ENCODE results near the gene TNRC6B. TPM values are rescaled to one million over a fixed set of nuclear protein-coding genes. Genes with fewer than 3 reads are reported as not detected.

Gene TNRC6B
- polyA plus RNA-seq, 5 donors: 9.9 to 14.2 (median 13.1) TPM

DNA sequence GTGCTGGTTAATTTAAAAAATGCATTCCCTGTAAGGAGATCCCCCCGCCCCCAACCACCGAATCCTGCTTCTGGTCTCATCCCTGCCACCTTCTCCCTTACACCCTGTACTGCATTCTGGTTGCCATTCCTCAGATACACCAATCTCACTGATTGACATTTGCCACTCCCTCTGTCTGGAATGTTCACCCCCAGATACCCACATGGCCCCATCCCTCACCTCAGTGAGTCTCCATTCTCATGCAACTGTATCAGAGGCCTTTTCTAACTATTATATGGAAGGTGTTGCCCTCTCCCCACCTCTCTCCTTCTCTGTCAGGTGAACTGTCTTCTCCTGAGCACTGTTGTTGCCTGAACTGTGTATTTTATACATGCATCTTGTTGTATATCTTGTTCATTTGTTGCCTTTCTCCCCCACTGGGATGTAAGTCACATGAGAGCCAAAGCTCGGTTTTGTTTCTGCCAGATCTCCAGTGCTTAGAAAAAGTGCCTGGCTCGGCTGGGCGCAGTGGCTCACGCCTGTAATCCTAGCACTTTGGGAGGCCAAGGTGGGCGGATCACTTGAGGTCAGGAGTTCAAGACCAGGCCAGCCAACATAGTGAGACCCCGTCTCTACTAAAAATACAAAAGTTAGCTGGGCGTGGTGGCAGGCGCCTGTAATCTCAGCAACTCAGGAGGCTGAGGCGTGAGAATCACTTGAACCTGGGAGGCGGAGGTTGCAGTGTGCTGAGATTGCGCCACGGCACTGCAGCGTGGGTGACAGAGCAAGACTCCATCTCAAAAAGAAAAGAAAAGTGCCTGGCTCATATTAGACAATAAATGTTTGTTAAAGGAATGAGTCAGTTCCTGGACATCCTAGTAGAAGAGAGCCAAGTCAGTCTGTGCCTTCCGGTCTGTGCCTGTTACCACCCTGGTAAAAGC lies 61.0 kb downstream of the TNRC6B start:
- DNase-seq: no peak

DNA sequence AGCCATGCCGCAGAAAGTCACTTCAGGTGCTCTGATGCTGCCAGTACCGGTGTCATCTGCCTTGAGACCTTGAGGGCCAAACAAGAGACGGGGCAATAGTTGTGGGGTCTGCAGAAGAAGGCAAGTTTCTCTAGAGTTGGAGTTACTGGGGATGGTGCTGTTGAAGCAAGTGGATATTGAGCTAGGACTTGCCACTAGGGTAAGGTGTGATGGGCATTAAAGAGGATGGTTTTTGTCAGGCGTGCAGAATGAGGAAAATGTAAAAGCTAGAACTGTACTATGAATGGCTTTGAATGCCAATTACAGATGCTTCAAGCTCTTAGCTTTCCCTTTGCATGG lies 61.6 kb downstream of the TNRC6B start:
- no peak for DNase-seq

- DNase-seq: no peak
These were observed 62.4 kb downstream of the TNRC6B start for GRCh38 chr22:40240160-40240559.

DNA sequence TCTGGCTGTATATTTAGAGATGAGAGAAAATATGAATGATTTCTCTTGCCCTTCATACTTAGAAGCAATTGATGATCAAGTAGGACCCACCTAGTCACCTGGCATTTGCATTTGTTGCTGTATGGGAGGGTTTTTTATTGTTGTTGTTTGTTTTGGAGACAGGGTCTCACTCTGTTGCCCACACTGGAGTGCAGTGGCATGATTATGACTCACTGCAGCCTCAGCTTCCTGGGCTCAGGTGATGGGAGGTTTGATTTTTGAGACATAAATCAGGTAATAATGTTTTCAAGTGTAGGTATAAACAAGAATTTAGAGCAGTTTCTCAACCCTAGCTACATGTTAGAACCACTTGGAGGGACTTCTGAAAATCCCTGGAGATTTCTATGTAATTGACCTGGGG lies 63.0 kb downstream of the TNRC6B start:
- DNase-seq: no peak

DNA sequence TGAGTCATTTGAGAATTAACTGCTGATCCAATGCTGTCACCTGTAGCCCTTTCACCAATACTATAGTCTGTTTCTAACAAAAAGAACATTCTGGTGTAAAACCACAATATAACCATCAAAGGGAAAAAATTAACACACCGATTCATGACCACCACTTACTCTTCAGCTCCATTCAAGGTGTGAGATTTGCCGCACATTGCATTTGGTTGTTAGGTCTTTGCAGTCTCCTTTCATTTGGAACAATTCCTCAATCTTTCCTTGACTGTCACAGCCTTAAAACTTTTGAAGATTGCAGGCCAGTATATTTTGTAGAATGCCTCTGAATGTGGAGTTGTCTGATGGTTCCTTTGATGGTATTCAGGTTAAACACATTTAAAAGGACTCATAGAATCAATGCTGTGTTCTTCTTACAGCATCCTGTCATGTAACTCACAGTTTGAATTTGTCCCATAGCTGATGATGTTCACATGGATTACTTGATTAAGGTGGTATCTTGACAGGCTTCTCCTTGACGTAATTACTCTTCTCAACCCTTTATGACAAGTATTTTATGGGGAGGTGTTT lies 63.6 kb downstream of the TNRC6B start:
- no peak for DNase-seq

GRCh38 chr22:40243891-40244290 lies 66.2 kb downstream of the TNRC6B start:
- DNase-seq: no peak

DNA sequence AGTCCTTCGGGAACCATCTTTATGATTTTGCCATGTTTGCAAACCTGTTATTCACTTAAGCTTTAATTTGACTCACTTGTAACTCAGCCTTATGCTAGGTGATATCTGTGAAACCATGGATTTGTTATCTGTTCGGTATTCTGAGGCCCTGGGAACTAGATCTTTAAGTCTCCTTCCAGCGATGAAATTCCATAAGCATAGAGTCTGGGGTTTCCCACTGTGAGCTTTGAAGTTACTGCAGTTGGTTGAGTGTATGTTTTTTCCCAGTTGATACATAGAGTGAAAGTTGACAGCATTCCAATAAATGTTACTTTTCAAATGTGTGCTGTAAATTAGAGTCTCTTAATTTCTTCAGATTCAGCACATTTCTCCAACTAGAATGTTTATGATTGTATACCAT lies 66.9 kb downstream of the TNRC6B start:
- no peak for DNase-seq

- DNase-seq: no peak
These were observed 70.3 kb downstream of the TNRC6B start for GRCh38 chr22:40247976-40248375.

GRCh38 chr22:40249286-40249685 lies 71.6 kb downstream of the TNRC6B start:
- DNase-seq: no peak

DNA sequence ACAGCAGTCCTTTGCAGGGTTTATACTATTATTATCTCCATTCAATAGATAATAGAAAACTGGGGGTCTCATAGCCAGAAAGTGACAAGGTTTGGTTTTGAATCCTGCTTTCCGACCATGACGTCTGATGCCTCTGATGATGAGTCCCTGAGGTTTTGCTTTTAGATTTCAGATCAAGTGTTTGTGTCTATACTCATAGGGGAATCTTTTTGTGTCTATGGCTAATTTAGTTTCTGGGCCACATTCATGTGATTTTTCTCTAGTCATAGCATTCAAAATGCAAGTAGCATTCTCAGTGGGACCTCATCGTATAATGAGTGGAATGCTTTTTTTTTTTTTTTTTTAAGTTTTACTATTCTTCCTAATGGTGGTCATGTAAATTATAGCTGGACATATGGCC lies 72.9 kb downstream of the TNRC6B start:
- DNase-seq: no peak

DNA sequence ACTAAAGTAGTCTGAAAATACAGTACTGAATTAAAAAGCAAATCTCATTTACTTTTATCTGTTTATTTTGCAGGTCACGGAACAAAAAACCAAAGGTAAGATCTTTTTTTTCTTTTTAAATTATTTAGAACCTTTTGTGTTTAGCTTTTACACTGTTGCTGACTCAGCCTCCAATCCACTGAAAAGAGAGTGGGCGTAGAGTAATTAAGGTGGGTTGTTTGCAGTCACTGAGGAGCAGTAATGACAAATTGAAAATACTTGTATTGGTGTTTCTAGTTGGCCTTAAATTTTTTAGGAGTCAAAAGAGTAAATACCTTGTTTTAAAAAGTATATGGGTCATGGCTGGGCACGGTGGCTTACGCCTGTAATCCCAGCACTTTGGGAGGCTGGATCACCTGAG lies 73.4 kb downstream of the TNRC6B start:
- DNase-seq: no peak

DNA sequence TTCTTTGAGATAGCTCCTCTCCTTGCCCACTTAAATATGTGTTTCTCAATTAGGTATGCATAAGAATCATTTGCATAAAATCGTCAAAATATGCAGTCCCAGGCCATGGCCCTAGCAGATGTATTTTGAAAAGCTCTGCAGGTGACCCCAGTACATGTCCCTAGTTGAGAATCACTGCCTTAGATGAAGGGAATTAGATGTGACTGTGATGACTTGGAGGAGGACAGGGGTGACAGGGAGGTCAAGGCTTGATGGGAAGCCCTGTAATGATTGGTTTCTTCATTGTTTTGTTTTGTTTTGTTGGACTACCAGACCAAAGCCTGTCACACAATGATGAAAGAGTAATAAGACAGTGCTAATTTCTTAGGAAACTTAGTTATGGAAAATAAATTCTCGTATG lies 74.4 kb downstream of the TNRC6B start:
- DNase-seq: no peak

- peak; percentile 39 for DNase-seq
These were observed 78.8 kb downstream of the TNRC6B start for GRCh38 chr22:40256516-40256915.

GRCh38 chr22:40258017-40258416 lies 80.3 kb downstream of the TNRC6B start:
- no peak for DNase-seq

DNA sequence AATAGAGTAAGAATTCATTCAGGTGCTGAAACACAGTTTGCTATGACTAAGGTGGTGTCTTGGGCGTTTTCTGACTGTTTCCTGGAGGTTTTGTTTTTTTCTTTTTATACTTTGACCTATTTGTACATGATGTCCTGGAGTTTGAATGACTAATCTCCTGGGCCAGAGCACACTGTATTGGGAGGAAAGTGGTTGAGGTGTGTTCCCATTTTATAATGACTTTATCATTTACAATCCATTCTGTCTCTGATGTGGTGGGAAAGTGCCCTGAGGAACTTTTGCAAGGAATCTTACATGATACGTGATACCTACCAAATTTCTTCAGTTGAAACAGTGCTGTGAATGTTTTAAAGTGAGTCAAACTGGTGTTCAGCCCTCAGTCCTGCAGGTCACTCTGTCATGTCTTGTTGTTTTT lies 80.8 kb downstream of the TNRC6B start:
- DNase-seq: no peak

DNA sequence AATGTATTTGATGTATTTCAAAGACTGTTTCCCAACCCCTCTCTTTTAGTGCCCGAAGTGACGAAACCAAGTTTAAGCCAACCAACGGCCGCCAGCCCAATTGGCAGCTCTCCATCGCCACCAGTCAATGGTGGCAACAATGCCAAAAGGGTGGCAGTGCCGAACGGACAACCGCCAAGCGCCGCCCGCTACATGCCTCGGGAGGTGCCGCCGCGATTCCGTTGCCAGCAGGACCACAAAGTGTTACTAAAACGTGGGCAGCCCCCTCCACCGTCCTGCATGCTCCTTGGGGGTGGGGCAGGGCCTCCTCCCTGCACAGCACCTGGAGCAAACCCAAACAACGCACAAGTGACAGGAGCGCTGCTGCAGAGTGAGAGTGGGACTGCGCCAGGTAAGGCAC lies 84.1 kb downstream of the TNRC6B start:
- no peak for DNase-seq

DNA sequence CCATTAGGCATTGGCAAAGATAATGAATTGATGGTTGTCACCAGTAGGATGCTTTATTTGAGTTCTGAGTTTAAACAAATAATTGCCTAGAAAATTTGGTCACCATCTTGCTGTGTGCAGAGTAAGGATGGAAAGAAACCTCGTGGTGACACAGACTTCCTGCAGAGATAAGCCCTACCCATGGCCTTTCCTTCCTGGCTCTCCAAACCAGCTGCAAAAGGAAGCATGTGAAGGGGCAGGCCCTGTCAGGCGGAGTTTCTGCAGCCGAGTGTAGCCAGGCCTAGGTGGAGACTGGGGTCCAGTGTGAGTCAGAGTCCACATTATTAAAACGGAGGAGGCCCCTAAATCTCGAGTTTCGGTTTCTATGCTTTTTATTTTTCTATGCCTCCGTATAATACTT lies 85.5 kb downstream of the TNRC6B start:
- no peak for DNase-seq

GRCh38 chr22:40265783-40266182 lies 88.1 kb downstream of the TNRC6B start:
- DNase-seq: no peak

- DNase-seq: no peak
These were observed 92.3 kb downstream of the TNRC6B start for GRCh38 chr22:40270031-40270430.

DNA sequence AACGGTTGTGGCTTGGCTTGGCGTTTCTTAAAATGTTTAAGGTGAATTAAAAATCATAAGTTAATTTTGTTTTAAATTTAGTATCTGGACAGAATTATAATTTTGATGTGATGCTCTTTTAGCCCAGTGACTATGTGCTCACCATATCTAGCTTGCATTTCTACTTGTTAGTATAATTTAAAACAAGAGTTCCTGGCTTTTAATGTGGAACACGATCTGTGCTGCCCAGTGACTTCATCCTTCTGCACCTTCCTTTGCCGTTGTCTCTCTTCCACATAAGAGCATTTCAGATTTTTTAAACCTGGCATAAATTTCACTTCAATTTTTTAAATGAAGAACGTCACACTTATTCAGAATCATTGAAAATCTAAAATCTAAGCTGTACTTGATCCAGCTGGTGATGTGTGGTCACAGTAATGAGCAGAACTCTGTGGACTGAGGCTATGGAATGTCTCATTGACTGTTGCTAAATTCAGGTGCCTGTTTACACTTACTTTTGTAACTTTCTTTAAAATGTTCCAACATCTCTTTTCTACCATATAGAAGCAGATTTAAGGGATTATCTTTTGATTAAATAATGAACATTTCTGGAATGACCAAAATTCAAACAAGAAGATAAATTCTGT lies 93.1 kb downstream of the TNRC6B start:
- DNase-seq: no peak

- DNase-seq: no peak
These were observed 93.7 kb downstream of the TNRC6B start for GRCh38 chr22:40271440-40271839.

GRCh38 chr22:40273319-40273718 lies 95.6 kb downstream of the TNRC6B start:
- DNase-seq: no peak
